ENCODE data around the gene ZNF765. TPM values are rescaled to one million over a fixed set of nuclear protein-coding genes. Genes with fewer than 3 reads are reported as not detected.
"Not testable (repeated sequence)": the region's sequence is repeated elsewhere in the genome, so short reads cannot be mapped to it uniquely, and the experiment has no call there.

ZNF765 gene
- total RNA-seq, 2 experiments from 2014 or later = 10.7 to 10.9 TPM

GRCh38 chr19:53388168-53388567 is 6.8 kb upstream of the ZNF765 start:
- Mint-ChIP-seq H3K4me3 (no peak overlapping the region), H3K9me3 (ENCODE audit: low read depth) (peaks cover 56% of the 10 kb centered on the region), H3K27ac (no peak overlapping the region), H3K36me3 (ENCODE audit: low read depth) (peaks cover 51% of the 10 kb centered on the region), H3K4me1 (no peaks in the 10 kb centered on the region), H3K27me3 (no peaks in the 10 kb centered on the region)
- intact Hi-C loops (cut with DNase I, micrococcal nuclease) = no loop called here
- CTCF ChIA-PET = no interaction called here
- POLR2A ChIA-PET = no interaction called here
- DNase-seq (no peak), ATAC-seq (no peak)

DNA sequence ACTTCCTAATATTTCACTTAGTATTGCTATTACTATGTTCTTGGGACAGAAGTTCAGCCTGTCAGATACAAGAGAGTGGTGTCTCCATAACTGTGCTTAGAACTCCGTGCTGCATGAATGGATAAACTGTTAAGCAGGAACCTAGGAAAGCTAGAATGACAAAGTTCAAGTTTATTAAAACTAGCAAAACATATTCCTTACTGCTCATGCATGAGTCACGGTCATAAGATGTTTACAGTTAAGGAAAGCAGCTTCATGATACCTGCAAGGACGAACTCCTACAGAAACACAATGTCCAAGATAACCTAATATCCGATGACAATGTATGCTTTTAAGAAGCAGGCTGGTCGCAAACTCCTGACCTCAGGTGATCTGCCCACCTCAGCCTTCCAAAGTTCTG is 6.0 kb upstream of the ZNF765 start:
- H3K27ac Mint-ChIP-seq = no peak overlapping the region
- DNase-seq (no peak), ATAC-seq (no peak)
- intact Hi-C loops (cut with DNase I, micrococcal nuclease) = no loop called here
- ChIA-PET POLR2A (no interaction called here), CTCF (no interaction called here)
- H3K9me3 Mint-ChIP-seq (ENCODE audit: low read depth) = peaks cover 51% of the 10 kb centered on the region
- H3K4me1 Mint-ChIP-seq = peaks cover 1% of the 10 kb centered on the region
- H3K27me3 Mint-ChIP-seq = no peaks in the 10 kb centered on the region
- no peak overlapping the region for H3K4me3 Mint-ChIP-seq
- peaks cover 44% of the 10 kb centered on the region for H3K36me3 Mint-ChIP-seq (ENCODE audit: low read depth)

DNA sequence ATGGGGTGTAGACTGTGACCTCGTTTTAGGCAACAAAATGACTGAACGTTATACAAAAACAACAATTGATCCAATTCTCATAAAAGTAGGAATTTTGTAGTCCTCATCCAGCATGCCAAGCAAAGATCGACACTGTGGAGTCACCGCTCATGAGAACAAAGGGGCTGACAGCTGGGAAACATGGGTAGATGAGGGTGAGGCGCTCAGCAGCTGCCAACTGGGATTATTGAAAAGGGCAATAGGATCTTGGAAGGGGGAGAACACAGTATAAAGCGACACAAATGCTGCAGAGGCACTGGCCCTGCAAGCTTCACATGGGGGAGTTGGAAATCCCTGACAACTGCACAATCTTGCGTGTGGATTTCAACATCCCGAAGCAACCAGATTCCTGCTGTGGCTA is 5.4 kb upstream of the ZNF765 start:
- H3K4me1 Mint-ChIP-seq = peaks cover 3% of the 10 kb centered on the region

GRCh38 chr19:53389978-53390377 is 5.0 kb upstream of the ZNF765 start:
- intact Hi-C loops (cut with DNase I, micrococcal nuclease) = no loop called here
- Mint-ChIP-seq H3K27ac (no peak overlapping the region), H3K36me3 (ENCODE audit: low read depth) (peaks cover 37% of the 10 kb centered on the region), H3K27me3 (no peaks in the 10 kb centered on the region), H3K4me1 (peaks cover 5% of the 10 kb centered on the region), H3K4me3 (no peak overlapping the region), H3K9me3 (ENCODE audit: low read depth) (peaks cover 46% of the 10 kb centered on the region)
- ChIA-PET POLR2A (no interaction called here), CTCF (no interaction called here)
- no peak for ATAC-seq
- peak; percentile 6 for DNase-seq

More for the DNA sequence above, 5.4 kb upstream of the ZNF765 start:
- H3K9me3 Mint-ChIP-seq (ENCODE audit: low read depth) = peaks cover 50% of the 10 kb centered on the region
- no peaks in the 10 kb centered on the region for H3K27me3 Mint-ChIP-seq
- H3K27ac Mint-ChIP-seq = peak overlapping the region; percentile 19
- intact Hi-C loops (cut with DNase I, micrococcal nuclease) = no loop called here
- ChIA-PET POLR2A (no interaction called here), CTCF (no interaction called here)
- H3K36me3 Mint-ChIP-seq (ENCODE audit: low read depth) = peaks cover 39% of the 10 kb centered on the region
- no peak for DNase-seq
- ATAC-seq = no peak
- H3K4me3 Mint-ChIP-seq = no peak overlapping the region

- peak overlapping the region; percentile 84 for H3K4me3 Mint-ChIP-seq
- POLR2A ChIA-PET = interaction anchor here (0.5 to 0.6 kb wide), 2 partner anchors 161 to 791 kb away, joined by 3 to 4 read pairs; no protein-coding TSS in a partner anchor
- H3K27ac Mint-ChIP-seq = peak overlapping the region; percentile 89
- H3K4me1 Mint-ChIP-seq = peaks cover 23% of the 10 kb centered on the region
- no peaks in the 10 kb centered on the region for H3K27me3 Mint-ChIP-seq
- peaks cover 23% of the 10 kb centered on the region for H3K36me3 Mint-ChIP-seq (ENCODE audit: low read depth)
- peaks cover 16% of the 10 kb centered on the region for H3K9me3 Mint-ChIP-seq (ENCODE audit: low read depth)
- ATAC-seq = no peak
- CTCF ChIA-PET = no interaction called here
- DNase-seq = peak; percentile 6
- intact Hi-C loops (cut with DNase I, micrococcal nuclease) = no loop called here
These were observed 401 bp upstream of the ZNF765 start for GRCh38 chr19:53394522-53394973.

GRCh38 chr19:53395840-53396524 is 1.0 kb downstream of the ZNF765 start:
- peaks cover 11% of the 10 kb centered on the region for H3K9me3 Mint-ChIP-seq (ENCODE audit: low read depth)
- POLR2A ChIA-PET, H3K27me3 Mint-ChIP-seq, ATAC-seq, DNase-seq: not testable (repeated sequence)
- H3K27ac Mint-ChIP-seq = peak overlapping the region; percentile 89
- CTCF ChIA-PET = interaction anchor here (0.6 to 1.5 kb wide), 2 partner anchors 29 to 1004 kb away, joined by 3 to 4 read pairs; no protein-coding TSS in a partner anchor
- peaks cover 26% of the 10 kb centered on the region for H3K4me1 Mint-ChIP-seq
- H3K36me3 Mint-ChIP-seq (ENCODE audit: low read depth) = peaks cover 31% of the 10 kb centered on the region
- intact Hi-C loops (cut with DNase I, micrococcal nuclease) = loop anchor here (1.0 kb wide), 10 partner anchors 31 to 661 kb away; partner anchors contain the start of genes ZNF525 (in 2 of the 2), ZNF761 (in 2 of the 2), ZNF845 (in 2 of the 2) and ZNF160 (in 1 of the 2)
- H3K4me3 Mint-ChIP-seq = peak overlapping the region; percentile 84

- ChIA-PET POLR2A (no interaction called here), CTCF (interaction anchor here (1.5 kb wide), 1 partner anchor 29 kb away, joined by 4 read pairs; no protein-coding TSS in a partner anchor)
- H3K36me3 Mint-ChIP-seq (ENCODE audit: low read depth) = peaks cover 33% of the 10 kb centered on the region
- no peak for DNase-seq
- ATAC-seq = no peak
- intact Hi-C loops (cut with DNase I, micrococcal nuclease) = no loop called here
- H3K27me3 Mint-ChIP-seq = no peaks in the 10 kb centered on the region
- H3K4me1 Mint-ChIP-seq = peaks cover 26% of the 10 kb centered on the region
- H3K9me3 Mint-ChIP-seq (ENCODE audit: low read depth) = peaks cover 11% of the 10 kb centered on the region
- no peak overlapping the region for H3K27ac Mint-ChIP-seq
- H3K4me3 Mint-ChIP-seq = peak overlapping the region; percentile 84
These were observed 1.5 kb downstream of the ZNF765 start for GRCh38 chr19:53396525-53396868.

DNA sequence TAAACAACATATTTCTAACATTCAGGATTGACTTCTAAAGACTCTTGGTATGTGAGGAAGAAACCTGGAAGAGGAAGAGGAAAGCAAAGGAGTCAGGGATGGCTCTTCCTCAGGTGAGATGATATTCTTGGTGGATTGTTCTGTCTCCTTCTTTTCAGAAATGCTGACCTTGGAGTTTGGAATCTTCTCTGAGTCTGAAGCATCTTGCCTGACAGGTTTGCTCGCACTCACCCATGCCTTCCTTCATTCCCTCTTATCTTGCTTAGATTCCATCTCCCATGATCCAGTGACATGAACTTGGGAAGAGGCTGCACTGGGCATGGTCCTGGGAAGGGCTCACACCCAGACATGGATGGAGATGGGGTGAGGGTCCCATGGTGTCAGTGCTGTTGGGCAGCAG is 3.0 kb downstream of the ZNF765 start:
- H3K27me3 Mint-ChIP-seq; DNase-seq; POLR2A ChIA-PET; H3K27ac Mint-ChIP-seq; H3K4me3 Mint-ChIP-seq; intact Hi-C loops (cut with DNase I, micrococcal nuclease); CTCF ChIA-PET; ATAC-seq: not testable (repeated sequence)
- peaks cover 26% of the 10 kb centered on the region for H3K4me1 Mint-ChIP-seq
- H3K36me3 Mint-ChIP-seq (ENCODE audit: low read depth) = peaks cover 47% of the 10 kb centered on the region
- H3K9me3 Mint-ChIP-seq (ENCODE audit: low read depth) = peaks cover 15% of the 10 kb centered on the region

DNA sequence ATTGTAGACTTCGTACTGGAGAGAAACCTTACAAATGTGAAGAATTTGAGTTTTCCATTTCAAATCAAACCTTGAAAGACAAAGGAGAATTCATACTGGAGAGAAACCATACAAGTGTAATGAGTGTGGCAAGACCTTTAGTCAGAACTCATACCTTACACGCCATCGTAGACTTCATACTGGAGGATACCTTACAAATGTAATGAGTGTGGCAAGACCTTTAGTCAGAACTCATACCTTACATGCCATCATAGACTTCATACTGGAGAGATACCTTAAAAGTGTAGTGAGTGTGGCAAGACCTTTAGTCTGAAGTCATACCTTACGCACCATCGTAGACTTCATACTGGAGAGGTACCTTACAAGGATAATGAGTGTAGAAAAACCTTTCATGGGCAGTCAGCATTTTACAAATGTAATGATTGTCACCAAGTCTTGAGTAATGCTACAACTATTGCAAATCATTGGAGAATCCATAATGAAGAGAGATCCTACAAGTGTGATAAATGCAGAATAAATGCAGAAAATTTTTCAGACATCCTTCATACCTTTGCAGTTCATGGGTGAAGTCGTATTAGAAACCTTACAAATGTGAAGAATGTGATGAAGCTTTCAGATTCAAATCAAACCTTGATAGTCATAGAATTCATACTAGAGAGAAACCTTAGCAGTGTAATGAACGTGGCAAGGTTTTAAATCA is 14.7 kb downstream of the ZNF765 start:
- DNase-seq (no peak), ATAC-seq (no peak)
- no peak overlapping the region for H3K27ac Mint-ChIP-seq
- no peaks in the 10 kb centered on the region for H3K4me1 Mint-ChIP-seq
- POLR2A ChIA-PET = no interaction called here
- CTCF ChIA-PET = no interaction called here
- H3K27me3 Mint-ChIP-seq = no peaks in the 10 kb centered on the region
- intact Hi-C loops (cut with DNase I, micrococcal nuclease) = no loop called here
- H3K4me3 Mint-ChIP-seq = no peak overlapping the region
- H3K36me3 Mint-ChIP-seq (ENCODE audit: low read depth) = peaks cover 84% of the 10 kb centered on the region
- peaks cover 60% of the 10 kb centered on the region for H3K9me3 Mint-ChIP-seq (ENCODE audit: low read depth)

DNA sequence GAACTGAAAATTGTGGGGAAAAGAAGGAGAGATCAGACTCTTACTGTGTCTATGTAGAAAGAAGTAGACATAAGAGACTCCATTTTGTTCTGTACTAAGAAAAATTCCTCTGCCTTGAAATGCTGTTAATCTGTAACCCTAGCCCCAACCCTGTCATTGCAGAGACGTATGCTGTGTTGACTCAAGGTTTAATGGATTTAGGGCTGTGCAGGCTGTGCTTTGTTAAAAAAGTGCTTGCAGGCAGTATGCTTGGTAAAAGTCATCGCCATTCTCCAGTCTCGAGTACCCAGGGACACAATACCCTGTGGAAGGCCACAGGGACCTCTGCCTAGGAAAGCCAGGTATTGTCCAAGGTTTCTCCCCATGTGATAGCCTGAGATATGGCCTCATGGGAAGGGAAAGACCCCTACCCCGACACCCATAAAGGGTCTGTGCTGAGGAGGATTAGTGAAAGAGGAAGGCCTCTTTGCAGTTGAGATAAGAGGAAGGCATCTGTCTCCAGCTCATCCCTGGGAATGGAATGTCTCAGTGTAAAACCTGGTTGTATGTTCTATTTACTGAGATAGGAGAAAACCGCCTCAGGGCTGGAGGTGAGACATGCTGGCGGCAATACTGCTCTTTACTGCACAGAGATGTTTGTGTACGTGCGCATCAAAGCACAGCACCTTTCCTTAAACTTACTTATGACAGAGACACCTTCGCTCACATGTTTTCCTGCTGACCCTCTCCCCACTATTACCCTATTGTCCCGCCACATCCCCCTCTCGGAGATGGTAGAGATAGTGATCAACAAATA is 25.8 kb downstream of the ZNF765 start:
- CTCF ChIA-PET; intact Hi-C loops (cut with DNase I, micrococcal nuclease); H3K4me1 Mint-ChIP-seq; H3K27me3 Mint-ChIP-seq; ATAC-seq; POLR2A ChIA-PET; DNase-seq; H3K4me3 Mint-ChIP-seq; H3K27ac Mint-ChIP-seq: not testable (repeated sequence)
- Mint-ChIP-seq H3K9me3 (ENCODE audit: low read depth) (peaks cover 16% of the 10 kb centered on the region), H3K36me3 (ENCODE audit: low read depth) (peaks cover 12% of the 10 kb centered on the region)

DNA sequence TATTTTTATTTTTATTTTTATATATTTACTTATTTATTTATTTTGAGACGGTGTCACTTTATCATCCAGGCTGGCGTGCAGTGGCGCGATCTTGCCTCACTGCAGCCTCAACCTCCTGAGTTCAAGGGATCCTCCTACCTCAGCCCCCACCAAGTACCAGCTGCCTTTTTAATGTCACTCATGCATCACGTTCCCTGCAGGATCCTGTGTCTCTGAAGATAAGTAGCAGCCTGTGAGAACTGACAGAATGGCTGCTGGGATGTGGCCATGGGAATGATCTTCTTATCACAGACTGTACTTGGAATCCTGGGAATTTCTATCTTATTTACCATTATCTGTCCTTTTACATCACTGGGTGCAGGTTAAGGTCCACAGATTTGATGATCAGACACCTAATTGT is 27.6 kb downstream of the ZNF765 start:
- intact Hi-C loops (cut with DNase I, micrococcal nuclease) = no loop called here
- no peak overlapping the region for H3K27ac Mint-ChIP-seq
- H3K36me3 Mint-ChIP-seq (ENCODE audit: low read depth) = peaks cover 1% of the 10 kb centered on the region
- peaks cover 8% of the 10 kb centered on the region for H3K9me3 Mint-ChIP-seq (ENCODE audit: low read depth)
- no peaks in the 10 kb centered on the region for H3K4me1 Mint-ChIP-seq
- ATAC-seq (no peak), DNase-seq (no peak)
- ChIA-PET POLR2A (no interaction called here), CTCF (no interaction called here)
- H3K27me3 Mint-ChIP-seq = no peaks in the 10 kb centered on the region
- no peak overlapping the region for H3K4me3 Mint-ChIP-seq

Measured in activated CD4-positive, alpha-beta T cell treated with anti-CD3 and anti-CD28 coated beads for 36 hours (primary cell).